Hepatocyte (in vitro differentiated cells): ENCODE measurements around the gene SOX18.

Source experiments
- EZH2 ChIP-seq: fragments of 200-600 bp; sonication (generic); IDR thresholded peaks from 2 replicates; pipeline ENCODE4 v1.6.1; 2016; ENCODE audit warnings: antibody characterized with exemption, mild to moderate bottlenecking, borderline replicate concordance
- EZH2phosphoT487 ChIP-seq: fragments of 200-600 bp; sonication (generic); IDR thresholded peaks from one replicate; pipeline ENCODE4 v1.6.1; 2018; ENCODE audit warnings: antibody characterized with exemption, mild to moderate bottlenecking, low read depth, moderate library complexity; ENCODE audit not compliant: unreplicated experiment, severe bottlenecking
- TF ChIP-seq, protein P1 (sequence below): fragments of 200-600 bp; sonication (generic); IDR thresholded peaks from 2 replicates; pipeline ENCODE4 v1.5.1; 2016; ENCODE audit warnings: antibody characterized with exemption, mild to moderate bottlenecking; ENCODE audit not compliant: poor library complexity

DNA sequence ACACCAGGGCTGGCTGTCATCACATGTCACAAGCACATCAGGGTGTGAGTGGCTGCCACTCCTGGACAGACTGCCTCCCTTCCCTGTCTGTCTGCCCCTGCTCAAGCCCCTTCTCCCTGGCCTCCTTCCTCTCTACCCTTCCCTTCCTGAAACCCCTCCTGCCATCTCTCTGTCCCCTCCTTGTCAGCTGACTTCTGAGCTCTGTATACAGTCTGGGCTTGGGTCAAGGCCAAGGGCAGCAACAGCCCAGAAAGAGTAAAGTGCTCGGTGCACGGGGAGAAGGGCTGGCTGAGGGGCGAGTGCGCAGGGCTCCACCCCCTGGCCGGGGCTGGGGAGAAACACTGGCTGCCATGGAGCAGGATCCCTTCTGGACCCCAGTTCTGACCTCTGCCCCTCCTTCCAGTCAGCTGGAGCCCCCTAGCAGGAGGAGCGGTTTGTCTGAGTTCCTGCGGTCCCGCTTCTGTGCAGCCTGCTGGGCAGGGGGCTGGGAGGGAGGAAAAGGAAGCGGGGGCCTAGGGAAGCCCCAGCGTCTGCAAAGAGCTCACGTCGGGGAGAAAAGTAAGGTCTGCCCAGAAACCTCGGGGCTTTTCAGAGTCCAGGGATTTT lies 32.8 kb upstream of the SOX18 start:
- TF ChIP-seq, protein P1, sequence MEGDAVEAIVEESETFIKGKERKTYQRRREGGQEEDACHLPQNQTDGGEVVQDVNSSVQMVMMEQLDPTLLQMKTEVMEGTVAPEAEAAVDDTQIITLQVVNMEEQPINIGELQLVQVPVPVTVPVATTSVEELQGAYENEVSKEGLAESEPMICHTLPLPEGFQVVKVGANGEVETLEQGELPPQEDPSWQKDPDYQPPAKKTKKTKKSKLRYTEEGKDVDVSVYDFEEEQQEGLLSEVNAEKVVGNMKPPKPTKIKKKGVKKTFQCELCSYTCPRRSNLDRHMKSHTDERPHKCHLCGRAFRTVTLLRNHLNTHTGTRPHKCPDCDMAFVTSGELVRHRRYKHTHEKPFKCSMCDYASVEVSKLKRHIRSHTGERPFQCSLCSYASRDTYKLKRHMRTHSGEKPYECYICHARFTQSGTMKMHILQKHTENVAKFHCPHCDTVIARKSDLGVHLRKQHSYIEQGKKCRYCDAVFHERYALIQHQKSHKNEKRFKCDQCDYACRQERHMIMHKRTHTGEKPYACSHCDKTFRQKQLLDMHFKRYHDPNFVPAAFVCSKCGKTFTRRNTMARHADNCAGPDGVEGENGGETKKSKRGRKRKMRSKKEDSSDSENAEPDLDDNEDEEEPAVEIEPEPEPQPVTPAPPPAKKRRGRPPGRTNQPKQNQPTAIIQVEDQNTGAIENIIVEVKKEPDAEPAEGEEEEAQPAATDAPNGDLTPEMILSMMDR: no peak
- TF ChIP-seq EZH2phosphoT487 (no peak), EZH2 (no peak)
